Cardiac muscle cell (in vitro differentiated cells and primary cell): Measurements from ENCODE around the gene PCK1. TPM values are rescaled to one million over a fixed set of nuclear protein-coding genes. Genes with fewer than 3 reads are reported as not detected.

ENCODE experiments used
- DNase-seq, 2 donors: peaks; one replicate each; pipeline versions ENCODE4 v3.0.0 to v3.0.0-alpha.2; 2010 to 2017; ENCODE audit warnings: low read depth in 1 of 2, low spot score in 1 of 2
- H3K27ac ChIP-seq: fragments of 200-600 bp; sonication (generic); 2 replicates; pipeline ENCODE4 v1.5.1; 2016
- H3K27me3 ChIP-seq: fragments of 200-600 bp; sonication (generic); 2 replicates; pipeline ENCODE4 v1.6.0; 2016; ENCODE audit warnings: control low read depth
- H3K36me3 ChIP-seq: fragments of 200-600 bp; sonication (generic); 2 replicates; pipeline ENCODE4 v1.5.1; 2016; ENCODE audit warnings: control low read depth
- H3K4me1 ChIP-seq: fragments of 200-600 bp; sonication (generic); 2 replicates; pipeline ENCODE4 v1.8.1; 2017; ENCODE audit warnings: low read depth, mild to moderate bottlenecking, mixed run types
- H3K4me3 ChIP-seq: fragments of 200-600 bp; sonication (generic); 2 replicates; pipeline ENCODE4 v1.5.1; 2016; ENCODE audit warnings: mild to moderate bottlenecking
- H3K9me3 ChIP-seq: fragments of 200-600 bp; sonication (generic); 2 replicates; pipeline ENCODE4 v1.5.1; 2017; ENCODE audit warnings: low read depth, mild to moderate bottlenecking, control low read depth
- polyA plus RNA-seq: library from polyadenylated mRNA; unstranded; fragments of >200 nt; fragmentation: Nextera tagmentation; extraction: Ambion mirVana; gene quantifications from 2 replicates; pipeline ENCODE4 v1.2.1, GENCODE V29; 2016
- total RNA-seq: library from RNA; depleted of rRNA; stranded (reverse); fragments of >200 nt; gene quantifications from 2 replicates; pipeline ENCODE4 v1.2.3, GENCODE V29; 2016
- TF ChIP-seq, protein P1 (sequence below): IDR thresholded peaks from 2 replicates; pipeline ENCODE4 v1.5.1; 2012; ENCODE audit warnings: low read depth, mild to moderate bottlenecking, low read length

Gene PCK1
- total and polyA plus RNA-seq, 2 experiments from 2014 or later, result 1.6 TPM; not detected in 1

DNA sequence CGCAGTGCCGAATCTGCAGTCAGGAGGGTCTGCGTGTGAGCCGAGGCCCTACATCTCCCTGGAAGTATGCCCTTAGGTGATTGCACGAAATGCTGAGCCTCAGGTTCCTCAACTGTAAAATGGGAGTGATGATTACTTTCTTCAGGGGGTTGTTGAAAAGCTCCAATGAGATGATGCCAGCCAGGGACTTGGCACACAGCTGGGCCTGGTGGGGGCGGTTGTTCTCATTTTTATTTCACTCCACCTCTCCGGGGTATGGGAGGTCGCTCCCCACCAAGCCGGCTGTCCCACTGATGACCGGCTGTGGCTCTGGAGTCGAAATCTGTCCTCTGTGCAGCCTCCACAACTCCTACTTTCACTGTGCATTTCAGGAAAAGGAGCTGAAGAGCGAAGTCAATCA, 8.1 kb downstream of the PCK1 start:
- TF ChIP-seq, protein P1, sequence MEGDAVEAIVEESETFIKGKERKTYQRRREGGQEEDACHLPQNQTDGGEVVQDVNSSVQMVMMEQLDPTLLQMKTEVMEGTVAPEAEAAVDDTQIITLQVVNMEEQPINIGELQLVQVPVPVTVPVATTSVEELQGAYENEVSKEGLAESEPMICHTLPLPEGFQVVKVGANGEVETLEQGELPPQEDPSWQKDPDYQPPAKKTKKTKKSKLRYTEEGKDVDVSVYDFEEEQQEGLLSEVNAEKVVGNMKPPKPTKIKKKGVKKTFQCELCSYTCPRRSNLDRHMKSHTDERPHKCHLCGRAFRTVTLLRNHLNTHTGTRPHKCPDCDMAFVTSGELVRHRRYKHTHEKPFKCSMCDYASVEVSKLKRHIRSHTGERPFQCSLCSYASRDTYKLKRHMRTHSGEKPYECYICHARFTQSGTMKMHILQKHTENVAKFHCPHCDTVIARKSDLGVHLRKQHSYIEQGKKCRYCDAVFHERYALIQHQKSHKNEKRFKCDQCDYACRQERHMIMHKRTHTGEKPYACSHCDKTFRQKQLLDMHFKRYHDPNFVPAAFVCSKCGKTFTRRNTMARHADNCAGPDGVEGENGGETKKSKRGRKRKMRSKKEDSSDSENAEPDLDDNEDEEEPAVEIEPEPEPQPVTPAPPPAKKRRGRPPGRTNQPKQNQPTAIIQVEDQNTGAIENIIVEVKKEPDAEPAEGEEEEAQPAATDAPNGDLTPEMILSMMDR, result no peak

DNA sequence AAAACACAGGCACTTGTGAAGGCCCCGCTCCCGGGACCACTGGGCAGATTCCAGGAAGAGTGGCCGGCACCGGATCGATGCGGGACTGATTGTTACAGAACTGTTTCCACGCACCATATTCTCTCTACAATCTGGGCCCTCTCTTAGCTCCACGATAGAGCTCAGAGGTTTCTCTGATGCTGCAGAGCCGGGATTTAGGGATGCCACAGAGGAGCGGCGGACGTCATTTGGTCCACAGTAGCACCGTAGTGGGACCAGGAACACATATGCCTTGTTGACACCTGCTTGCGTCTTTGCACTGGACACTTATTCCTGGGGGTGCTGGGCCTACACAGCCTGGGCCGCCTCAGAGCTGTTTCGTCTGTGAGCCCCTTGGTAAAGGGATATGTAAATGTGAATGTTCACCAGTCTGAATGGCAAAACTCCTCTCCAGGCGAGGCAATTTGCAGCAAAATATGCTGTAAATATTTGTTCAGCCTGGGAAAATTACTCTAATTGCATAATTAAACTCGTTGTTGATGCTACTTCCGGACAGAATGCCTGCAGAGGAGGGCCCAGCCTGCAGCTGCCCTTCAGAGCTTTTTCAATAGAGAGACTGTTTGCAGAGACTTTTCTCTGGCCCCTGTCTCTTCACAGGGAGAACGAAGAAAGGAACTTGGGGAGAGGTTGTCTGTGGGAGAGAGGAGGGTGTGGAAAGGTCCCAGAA, 9.4 kb downstream of the PCK1 start:
- TF ChIP-seq, protein P1, result no peak
- Histone ChIP-seq H3K4me1 (no peaks in the 10 kb centered on the region), H3K27ac (no peak overlapping the region), H3K4me3 (no peak overlapping the region), H3K9me3 (no peaks in the 10 kb centered on the region), H3K36me3 (no peaks in the 10 kb centered on the region), H3K27me3 (no peaks in the 10 kb centered on the region)
- DNase-seq, result no peak

More for the DNA sequence above, 8.1 kb downstream of the PCK1 start:
- Histone ChIP-seq H3K4me1 (no peaks in the 10 kb centered on the region), H3K4me3 (no peak overlapping the region), H3K9me3 (no peaks in the 10 kb centered on the region), H3K27ac (no peak overlapping the region), H3K36me3 (no peaks in the 10 kb centered on the region), H3K27me3 (no peaks in the 10 kb centered on the region)
- no peak for DNase-seq

DNA sequence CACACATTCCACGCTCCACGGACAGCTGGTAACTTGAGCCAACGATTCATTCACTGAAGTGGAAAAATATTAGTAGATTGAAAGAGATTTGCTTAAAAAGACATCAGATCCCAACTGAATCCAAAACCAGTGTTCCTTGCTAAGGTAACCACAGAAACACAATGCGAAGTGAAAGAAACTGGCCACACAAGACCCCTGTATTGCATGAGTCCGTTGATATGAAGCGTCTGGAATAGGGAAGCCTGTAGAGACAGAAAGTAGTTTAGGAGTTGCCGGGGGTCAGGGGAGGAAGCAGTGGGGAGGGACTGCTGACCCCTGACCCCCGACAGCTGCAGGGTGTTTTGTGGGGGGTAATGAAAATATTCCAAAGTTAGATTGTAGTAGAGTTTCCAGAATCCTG, 10.0 kb downstream of the PCK1 start:
- H3K36me3 ChIP-seq, result no peaks in the 10 kb centered on the region
- no peak for DNase-seq
- H3K4me1 ChIP-seq, result no peaks in the 10 kb centered on the region
- no peaks in the 10 kb centered on the region for H3K9me3 ChIP-seq
- H3K27me3 ChIP-seq, result no peaks in the 10 kb centered on the region
- TF ChIP-seq, protein P1, result no peak
- no peak overlapping the region for H3K4me3 ChIP-seq
- no peak overlapping the region for H3K27ac ChIP-seq

DNA sequence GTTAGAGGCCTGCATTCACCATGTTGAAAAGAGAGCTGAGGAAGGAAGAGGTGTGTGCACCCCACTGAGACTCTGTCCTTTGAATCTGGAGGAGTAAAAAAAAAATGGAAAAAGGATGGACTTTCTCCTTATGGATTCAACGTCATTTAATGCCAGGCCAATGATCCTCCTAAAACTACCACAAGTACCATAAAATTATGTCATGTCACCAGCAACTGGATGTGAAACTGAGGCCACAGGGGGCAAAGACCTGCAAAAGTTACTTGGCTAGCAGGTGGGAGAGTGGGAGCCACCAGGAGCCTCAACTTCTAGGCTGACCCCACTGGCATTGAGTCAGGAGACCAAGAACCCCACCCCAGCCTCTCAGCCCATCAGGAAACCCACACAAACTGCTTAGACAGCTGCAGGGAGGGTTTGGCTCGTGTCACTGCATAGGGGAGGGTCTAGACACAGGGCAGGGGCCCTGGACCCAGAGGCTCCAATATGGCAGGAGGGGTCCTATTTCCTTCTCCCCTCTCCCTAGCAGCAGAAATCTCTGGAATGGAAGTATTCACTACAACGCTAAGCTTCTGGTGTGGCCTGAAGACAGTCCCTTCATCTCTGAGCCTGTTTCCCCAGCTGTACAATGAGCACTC, 11.0 kb downstream of the PCK1 start:
- H3K4me1 ChIP-seq, result no peaks in the 10 kb centered on the region
- H3K27ac ChIP-seq, result no peak overlapping the region
- no peaks in the 10 kb centered on the region for H3K36me3 ChIP-seq
- TF ChIP-seq, protein P1, result no peak
- H3K4me3 ChIP-seq, result no peak overlapping the region
- DNase-seq, result no peak
- H3K9me3 ChIP-seq, result no peaks in the 10 kb centered on the region
- H3K27me3 ChIP-seq, result no peaks in the 10 kb centered on the region

DNA sequence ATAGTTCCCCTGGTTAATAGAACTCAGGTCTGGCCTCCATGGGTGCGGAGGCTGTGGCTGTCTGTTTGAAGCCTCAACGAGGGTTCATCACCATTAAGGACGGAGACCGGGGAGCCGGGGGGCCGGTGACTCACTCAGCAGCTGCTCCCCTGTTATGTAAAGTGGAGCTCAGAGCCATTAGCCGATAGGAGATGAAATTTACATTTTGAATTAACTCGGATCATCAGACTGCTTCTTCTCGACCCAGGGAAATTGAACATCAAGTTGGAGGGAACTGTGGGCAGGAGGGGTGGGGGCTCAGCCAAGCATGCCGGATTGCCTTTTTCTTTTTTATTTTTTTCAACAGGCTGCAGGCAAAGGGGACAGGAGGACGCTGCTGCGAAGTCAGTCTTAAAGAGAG, 12.3 kb downstream of the PCK1 start:
- TF ChIP-seq, protein P1, result no peak
- H3K27ac ChIP-seq, result no peak overlapping the region
- no peak for DNase-seq
- no peaks in the 10 kb centered on the region for H3K27me3 ChIP-seq
- H3K36me3 ChIP-seq, result no peaks in the 10 kb centered on the region
- no peak overlapping the region for H3K4me3 ChIP-seq
- H3K9me3 ChIP-seq, result no peaks in the 10 kb centered on the region
- no peaks in the 10 kb centered on the region for H3K4me1 ChIP-seq
